GM23338 (cell line): ENCODE measurements around the gene GPR61. TPM values are rescaled to one million over a fixed set of nuclear protein-coding genes. Genes with fewer than 3 reads are reported as not detected.

Source experiments
- ATAC-seq: fragments of 200-7000 bp; cut with Tn5 transposase; 3 replicates; pipeline ENCODE4 v1.9.1; 2020
- DNase-seq: peaks from one replicate; pipeline ENCODE4 v3.0.0-alpha.2; 2015; ENCODE audit warnings: low spot score
- H2AFZ ChIP-seq: fragments of 200-600 bp; sonication (generic); 2 replicates; pipeline ENCODE4 v1.8.0; 2016; ENCODE audit warnings: antibody characterized with exemption, mild to moderate bottlenecking, moderate library complexity
- H3F3A ChIP-seq: fragments of 200-600 bp; sonication (generic); replicated peaks from 2 replicates; pipeline ENCODE4 v1.8.0; 2017; ENCODE audit warnings: antibody characterized with exemption, mixed run types, low read depth
- H3K27ac ChIP-seq: fragments of 200-600 bp; sonication (generic); 2 replicates; pipeline ENCODE4 v1.6.1; 2016; ENCODE audit warnings: low read depth
- H3K27me3 ChIP-seq: fragments of 200-600 bp; sonication (generic); 2 replicates; pipeline ENCODE4 v1.8.0; 2016; ENCODE audit warnings: mild to moderate bottlenecking, mixed run types, moderate library complexity; ENCODE audit not compliant: insufficient read depth
- H3K36me3 ChIP-seq: fragments of 200-600 bp; sonication (generic); 2 replicates; pipeline ENCODE4 v1.8.0; 2016; ENCODE audit warnings: mild to moderate bottlenecking; ENCODE audit not compliant: insufficient read depth
- H3K4me1 ChIP-seq: fragments of 200-600 bp; sonication (generic); 2 replicates; pipeline ENCODE4 v1.8.0; 2016; ENCODE audit warnings: mild to moderate bottlenecking, moderate library complexity; ENCODE audit not compliant: insufficient read depth
- H3K4me2 ChIP-seq: fragments of 200-600 bp; sonication (generic); 2 replicates; pipeline ENCODE4 v1.7.1; 2017; ENCODE audit warnings: mixed run types
- H3K4me3 ChIP-seq: fragments of 200-600 bp; sonication (generic); 2 replicates; pipeline ENCODE4 v1.6.1; 2016; ENCODE audit warnings: mixed run types
- H3K79me2 ChIP-seq: fragments of 200-600 bp; sonication (generic); replicated peaks from 2 replicates; pipeline ENCODE4 v1.8.0; 2017; ENCODE audit warnings: mild to moderate bottlenecking; ENCODE audit not compliant: insufficient read depth
- H3K9me2 ChIP-seq: fragments of 200-600 bp; sonication (generic); 2 replicates; pipeline ENCODE4 v1.8.0; 2017; ENCODE audit not compliant: insufficient read depth
- H4K20me1 ChIP-seq: fragments of 200-600 bp; sonication (generic); replicated peaks from 2 replicates; pipeline ENCODE4 v1.8.0; 2017; ENCODE audit warnings: mild to moderate bottlenecking; ENCODE audit not compliant: insufficient read depth
- H3K27ac Mint-ChIP-seq: 2 replicates; pipeline ENCODE4 v1.8.0; 2020; ENCODE audit warnings: inconsistent platforms, mild to moderate bottlenecking, moderate library complexity, mixed read lengths
- H3K27me3 Mint-ChIP-seq: 3 replicates; pipeline ENCODE4 v1.8.0; 2022; ENCODE audit warnings: low read depth, mild to moderate bottlenecking, moderate library complexity, mixed read lengths, inconsistent platforms; ENCODE audit not compliant: insufficient read depth, poor library complexity
- H3K36me3 Mint-ChIP-seq: 3 replicates; pipeline ENCODE4 v1.8.0; 2021; ENCODE audit warnings: low read depth, mild to moderate bottlenecking, inconsistent platforms, moderate library complexity, mixed read lengths
- H3K4me1 Mint-ChIP-seq: 3 replicates; pipeline ENCODE4 v1.8.0; 2020; ENCODE audit warnings: mild to moderate bottlenecking, inconsistent platforms, mixed read lengths
- H3K4me3 Mint-ChIP-seq: 3 replicates; pipeline ENCODE4 v1.8.0; 2021; ENCODE audit warnings: moderate library complexity, mild to moderate bottlenecking, inconsistent platforms, mixed read lengths
- H3K9me3 Mint-ChIP-seq: 3 replicates; pipeline ENCODE4 v1.8.0; 2020; ENCODE audit warnings: moderate library complexity, mild to moderate bottlenecking, inconsistent platforms, mixed read lengths
- CREB1 ChIP-seq: fragments of 250-450 bp; sonication (Bioruptor Pico); IDR thresholded peaks from 2 replicates; pipeline ENCODE4 v1.5.0; 2020; ENCODE audit warnings: low read depth, mild to moderate bottlenecking, moderate library complexity
- CTCF ChIP-seq, 2 experiments: fragments of 200-600 bp in 1 of 2; sonication (generic) in 1 of 2; conservative IDR thresholded peaks; 2 replicates each; pipeline versions ENCODE4 v1.5.1 to v1.6.1; 2016 to 2017; ENCODE audit warnings: antibody characterized with exemption in 2 of 2, low read depth in 2 of 2, mild to moderate bottlenecking in 2 of 2, moderate library complexity in 1 of 2
- ETS1 ChIP-seq: IDR thresholded peaks from 2 replicates; pipeline ENCODE4 v1.6.1; 2016; ENCODE audit warnings: antibody characterized with exemption
- EZH2 ChIP-seq: fragments of 200-600 bp; sonication (generic); IDR thresholded peaks from one replicate; pipeline ENCODE4 v1.8.0; 2017; ENCODE audit warnings: antibody characterized with exemption, mild to moderate bottlenecking, low read depth; ENCODE audit not compliant: unreplicated experiment
- EZH2phosphoT487 ChIP-seq: fragments of 200-600 bp; sonication (generic); IDR thresholded peaks from one replicate; pipeline ENCODE4 v1.8.1; 2018; ENCODE audit warnings: antibody characterized with exemption; ENCODE audit not compliant: unreplicated experiment
- JUNB ChIP-seq: IDR thresholded peaks from one replicate; pipeline ENCODE4 v1.6.1; 2016; ENCODE audit warnings: antibody characterized with exemption; ENCODE audit not compliant: unreplicated experiment
- NANOG ChIP-seq: IDR thresholded peaks from 2 replicates; pipeline ENCODE4 v1.6.1; 2016; ENCODE audit warnings: antibody characterized with exemption, borderline replicate concordance
- REST ChIP-seq: IDR thresholded peaks from one replicate; pipeline ENCODE4 v1.6.1; 2018; ENCODE audit warnings: antibody characterized with exemption; ENCODE audit not compliant: unreplicated experiment
- ZNF114 ChIP-seq: fragments of 250-450 bp; sonication (Bioruptor Pico); IDR thresholded peaks from 2 replicates; pipeline ENCODE4 v1.5.0; 2020; ENCODE audit warnings: mild to moderate bottlenecking, moderate library complexity
- ZNF331 ChIP-seq: fragments of 250-450 bp; sonication (Bioruptor Pico); IDR thresholded peaks from 2 replicates; pipeline ENCODE4 v1.5.0; 2020; ENCODE audit warnings: low read depth, mild to moderate bottlenecking, moderate library complexity
- polyA plus RNA-seq: library from polyadenylated mRNA; unstranded; fragments of >200 nt; fragmentation: Nextera tagmentation; extraction: Ambion mirVana; gene quantifications from 2 replicates; pipeline ENCODE4 v1.2.1, GENCODE V29; 2016
- total RNA-seq: library from RNA; depleted of rRNA; stranded (reverse); fragments of >200 nt; shearing (Covaris generic); gene quantifications from 2 replicates; pipeline ENCODE4 v1.2.3, GENCODE V29; 2014

GPR61 gene
- total and polyA plus RNA-seq, 2 experiments from 2014 or later, result 0.13 TPM; not detected in 1

- Histone ChIP-seq H3K79me2 (no peaks in the 10 kb centered on the region; the same call in 1 of the 2 replicates), H3K4me3 (no peak overlapping the region), H3F3A (no peaks in the 10 kb centered on the region), H3K4me1 (no peaks in the 10 kb centered on the region), H3K36me3 (peaks cover 38% of the 10 kb centered on the region), H3K9me2 (no peaks in the 10 kb centered on the region), H4K20me1 (peaks cover 16% of the 10 kb centered on the region), H2AFZ (no peak overlapping the region), H3K27me3 (no peaks in the 10 kb centered on the region), H3K4me2 (no peak overlapping the region), H3K27ac (no peak overlapping the region)
- H3K27me3 Mint-ChIP-seq, result no peaks in the 10 kb centered on the region
- no peak overlapping the region for H3K27ac Mint-ChIP-seq
- DNase-seq (no peak), ATAC-seq (no peak)
- TF ChIP-seq CREB1 (no peak), ZNF114 (CRISPR knock-in tag) (no peak), CTCF (conservative IDR thresholded peaks at IDR 0.05; ENCODE audit: low read depth in 2 of 2) (no peak), JUNB (no peak), ZNF331 (CRISPR knock-in tag) (no peak), EZH2 (no peak), REST (no peak), ETS1 (no peak), EZH2phosphoT487 (no peak)
- peaks cover 42% of the 10 kb centered on the region for H3K36me3 Mint-ChIP-seq
- H3K9me3 Mint-ChIP-seq, result no peaks in the 10 kb centered on the region
- H3K4me1 Mint-ChIP-seq, result no peaks in the 10 kb centered on the region
- H3K4me3 Mint-ChIP-seq, result no peak overlapping the region
Observed at GRCh38 chr1:109582021-109582420, 42.3 kb downstream of the GPR61 start.

- Histone ChIP-seq H3K4me3 (no peak overlapping the region), H3K27me3 (no peaks in the 10 kb centered on the region), H3F3A (no peaks in the 10 kb centered on the region), H3K27ac (no peak overlapping the region), H3K9me2 (no peaks in the 10 kb centered on the region), H3K4me1 (no peaks in the 10 kb centered on the region), H4K20me1 (peaks cover 7% of the 10 kb centered on the region), H3K4me2 (no peak overlapping the region), H3K36me3 (peaks cover 39% of the 10 kb centered on the region), H3K79me2 (no peaks in the 10 kb centered on the region; the same call in 1 of the 2 replicates), H2AFZ (no peak overlapping the region)
- DNase-seq (no peak), ATAC-seq (no peak)
- no peak overlapping the region for H3K27ac Mint-ChIP-seq
- H3K27me3 Mint-ChIP-seq, result no peaks in the 10 kb centered on the region
- no peak overlapping the region for H3K4me3 Mint-ChIP-seq
- H3K4me1 Mint-ChIP-seq, result no peaks in the 10 kb centered on the region
- peaks cover 51% of the 10 kb centered on the region; the same call in 2 of the 3 replicates for H3K36me3 Mint-ChIP-seq
- no peaks in the 10 kb centered on the region for H3K9me3 Mint-ChIP-seq
- TF ChIP-seq NANOG (no peak), ZNF114 (CRISPR knock-in tag) (no peak)
Observed at GRCh38 chr1:109584766-109585165, 45.1 kb downstream of the GPR61 start.
